ENCODE results near the gene GNAT3. TPM values are rescaled to one million over a fixed set of nuclear protein-coding genes. Genes with fewer than 3 reads are reported as not detected.

GNAT3 gene
- total RNA-seq, 1 donor from 2014 or later = not detected

DNA sequence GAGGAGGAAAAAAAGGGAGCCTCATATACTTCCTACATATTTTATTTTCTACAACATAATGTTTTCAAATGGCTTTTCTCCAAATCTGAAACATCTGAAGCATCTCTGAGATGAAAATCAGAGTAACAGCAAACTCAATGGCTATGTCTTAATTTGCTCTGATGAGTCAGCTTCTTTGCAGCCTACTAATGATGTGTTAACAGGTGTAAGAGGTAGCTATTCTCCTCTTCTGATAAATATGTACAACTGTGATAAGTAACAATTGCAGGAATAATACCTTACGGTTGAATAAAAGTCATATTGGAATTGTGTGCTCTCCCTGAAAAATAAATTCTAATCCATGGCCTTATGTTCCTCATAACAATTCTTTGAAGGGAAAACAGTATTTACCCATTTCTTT is 45.2 kb downstream of the GNAT3 start:
- Mint-ChIP-seq H3K4me3 (no peak overlapping the region), H3K36me3 (no peaks in the 10 kb centered on the region)

DNA sequence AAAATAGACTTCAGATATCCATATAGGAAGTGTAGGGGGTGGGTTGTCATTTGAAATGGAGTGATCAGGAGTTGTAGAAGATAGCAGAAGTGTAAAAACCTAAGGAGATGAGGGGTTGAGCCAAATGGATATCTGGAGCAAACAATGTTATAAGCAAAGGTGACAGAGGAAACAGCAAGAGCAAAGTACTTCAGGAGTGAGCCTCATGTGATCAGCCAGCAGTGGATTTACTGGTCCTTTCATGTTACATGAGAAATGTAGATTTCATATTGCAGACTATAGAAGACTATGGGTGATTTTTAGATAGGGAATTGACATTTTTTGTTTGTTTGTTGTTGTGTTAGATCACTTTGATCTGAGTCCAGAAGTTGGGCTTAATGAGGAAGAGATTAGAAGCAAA is 47.7 kb downstream of the GNAT3 start:
- DNase-seq (ENCODE audit: low spot score in 2 of 2, unreplicated experiment in 2 of 2) = no peak
- TF ChIP-seq, protein P1, sequence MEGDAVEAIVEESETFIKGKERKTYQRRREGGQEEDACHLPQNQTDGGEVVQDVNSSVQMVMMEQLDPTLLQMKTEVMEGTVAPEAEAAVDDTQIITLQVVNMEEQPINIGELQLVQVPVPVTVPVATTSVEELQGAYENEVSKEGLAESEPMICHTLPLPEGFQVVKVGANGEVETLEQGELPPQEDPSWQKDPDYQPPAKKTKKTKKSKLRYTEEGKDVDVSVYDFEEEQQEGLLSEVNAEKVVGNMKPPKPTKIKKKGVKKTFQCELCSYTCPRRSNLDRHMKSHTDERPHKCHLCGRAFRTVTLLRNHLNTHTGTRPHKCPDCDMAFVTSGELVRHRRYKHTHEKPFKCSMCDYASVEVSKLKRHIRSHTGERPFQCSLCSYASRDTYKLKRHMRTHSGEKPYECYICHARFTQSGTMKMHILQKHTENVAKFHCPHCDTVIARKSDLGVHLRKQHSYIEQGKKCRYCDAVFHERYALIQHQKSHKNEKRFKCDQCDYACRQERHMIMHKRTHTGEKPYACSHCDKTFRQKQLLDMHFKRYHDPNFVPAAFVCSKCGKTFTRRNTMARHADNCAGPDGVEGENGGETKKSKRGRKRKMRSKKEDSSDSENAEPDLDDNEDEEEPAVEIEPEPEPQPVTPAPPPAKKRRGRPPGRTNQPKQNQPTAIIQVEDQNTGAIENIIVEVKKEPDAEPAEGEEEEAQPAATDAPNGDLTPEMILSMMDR (IDR thresholded peaks at IDR 0.05; ENCODE audit: unreplicated experiment) = no peak
- Mint-ChIP-seq H3K36me3 (no peaks in the 10 kb centered on the region), H3K27ac (no peak overlapping the region), H3K4me1 (peaks cover 11% of the 10 kb centered on the region), H3K9me3 (no peaks in the 10 kb centered on the region), H3K27me3 (ENCODE audit: low read depth) (no peaks in the 10 kb centered on the region), H3K4me3 (no peak overlapping the region)

More for the DNA sequence above, 45.2 kb downstream of the GNAT3 start:
- Mint-ChIP-seq H3K4me1 (peaks cover 13% of the 10 kb centered on the region), H3K27me3 (ENCODE audit: low read depth) (no peaks in the 10 kb centered on the region), H3K27ac (peak overlapping the region; percentile 39), H3K9me3 (no peaks in the 10 kb centered on the region)
- no peak for DNase-seq (ENCODE audit: low spot score in 2 of 2, unreplicated experiment in 2 of 2)
- TF ChIP-seq, protein P1 (IDR thresholded peaks at IDR 0.05; ENCODE audit: unreplicated experiment) = no peak

DNA sequence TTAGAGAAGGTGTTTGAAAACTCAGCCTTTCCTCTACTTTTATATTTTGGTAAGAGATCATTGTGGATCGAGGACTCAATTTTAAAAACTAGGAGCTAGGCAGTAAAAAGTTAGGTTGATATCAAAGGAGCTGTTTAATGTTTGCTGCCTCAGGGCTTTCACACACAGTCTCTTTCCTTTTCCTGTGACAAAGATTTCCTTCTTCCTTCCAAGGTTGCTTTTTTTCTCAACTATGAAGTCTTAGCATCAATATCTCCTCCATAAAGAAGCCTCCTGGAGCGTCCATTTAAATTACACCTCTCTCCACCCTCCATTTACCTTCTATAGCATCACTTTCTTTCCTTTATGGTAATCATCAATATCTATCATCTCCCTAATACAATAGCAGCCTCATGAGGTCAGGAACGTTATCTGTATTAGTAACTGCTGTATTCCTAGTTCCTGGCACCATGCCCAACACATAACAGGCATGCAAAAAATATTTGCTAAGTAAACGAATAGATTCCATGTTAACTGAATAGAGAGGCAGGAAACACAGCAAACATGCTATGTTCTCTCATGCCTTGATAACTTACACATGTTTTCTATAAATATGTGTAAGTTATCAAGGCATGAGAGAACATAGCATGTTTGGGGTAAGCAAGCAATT is 48.5 kb downstream of the GNAT3 start:
- TF ChIP-seq, protein P1 (IDR thresholded peaks at IDR 0.05; ENCODE audit: unreplicated experiment) = no peak
- DNase-seq (ENCODE audit: low spot score in 2 of 2, unreplicated experiment in 2 of 2) = no peak
- H3K9me3 Mint-ChIP-seq = no peaks in the 10 kb centered on the region
- H3K27ac Mint-ChIP-seq = no peak overlapping the region
- no peak overlapping the region for H3K4me3 Mint-ChIP-seq
- no peaks in the 10 kb centered on the region for H3K27me3 Mint-ChIP-seq (ENCODE audit: low read depth)
- peaks cover 9% of the 10 kb centered on the region for H3K4me1 Mint-ChIP-seq
- H3K36me3 Mint-ChIP-seq = no peaks in the 10 kb centered on the region

DNA sequence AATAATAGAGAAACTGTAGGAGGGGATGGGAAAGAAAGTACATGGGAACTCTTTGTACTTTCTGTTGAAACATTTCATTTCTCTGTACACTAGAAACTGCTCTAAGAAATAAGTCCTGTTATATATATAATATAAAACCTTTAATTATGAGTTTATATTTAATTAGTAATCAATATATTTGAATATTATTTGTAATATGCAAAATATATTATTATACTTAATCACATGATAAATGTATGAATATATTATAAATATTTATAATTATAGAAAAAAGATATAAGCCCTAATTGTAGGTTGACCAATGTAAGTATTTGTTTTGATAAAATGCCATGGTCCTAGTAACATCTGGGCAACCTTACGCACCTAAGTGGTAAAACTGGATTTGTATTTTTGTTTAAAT is 51.0 kb downstream of the GNAT3 start:
- DNase-seq (ENCODE audit: low spot score in 2 of 2, unreplicated experiment in 2 of 2) = no peak
- no peaks in the 10 kb centered on the region for H3K4me1 Mint-ChIP-seq
- H3K27ac Mint-ChIP-seq = no peak overlapping the region
- no peaks in the 10 kb centered on the region for H3K27me3 Mint-ChIP-seq (ENCODE audit: low read depth)
- no peaks in the 10 kb centered on the region for H3K9me3 Mint-ChIP-seq
- no peaks in the 10 kb centered on the region for H3K36me3 Mint-ChIP-seq
- no peak overlapping the region for H3K4me3 Mint-ChIP-seq
- TF ChIP-seq, protein P1 (IDR thresholded peaks at IDR 0.05; ENCODE audit: unreplicated experiment) = no peak

DNA sequence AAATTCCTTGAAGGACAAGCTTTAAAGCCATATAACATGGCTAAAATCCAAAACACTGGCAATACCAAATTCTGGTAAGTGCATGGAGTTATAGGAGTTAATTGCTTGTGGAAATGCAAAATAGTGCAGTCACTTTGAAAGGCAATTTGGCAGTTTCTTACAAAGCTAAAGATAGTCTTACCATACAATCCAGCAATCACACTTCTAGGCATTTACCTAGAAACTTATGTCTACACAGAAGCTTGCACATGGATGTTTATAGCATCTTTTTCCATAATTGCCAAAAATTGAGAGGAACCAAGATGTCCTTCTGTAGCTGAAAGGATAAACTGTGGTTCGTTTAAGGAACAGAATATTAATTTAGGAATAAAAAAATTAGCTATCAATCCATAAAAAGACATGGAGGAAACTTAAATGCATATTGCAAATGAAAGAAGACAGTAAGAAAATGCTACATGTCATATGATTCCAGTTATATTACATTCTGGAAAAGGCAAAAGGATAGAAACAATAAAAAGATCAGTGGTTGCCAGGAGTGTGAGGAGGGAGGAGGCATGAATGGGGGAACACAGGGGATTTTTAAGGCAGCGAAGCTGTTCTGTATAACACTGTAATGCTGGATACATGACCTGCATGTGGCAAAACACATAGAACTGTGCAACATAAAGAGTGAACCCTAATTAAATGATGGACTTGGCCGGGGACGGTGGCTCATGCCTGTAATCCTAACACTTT is 51.9 kb downstream of the GNAT3 start:
- Mint-ChIP-seq H3K27ac (no peak overlapping the region), H3K4me3 (no peak overlapping the region), H3K9me3 (no peaks in the 10 kb centered on the region), H3K4me1 (no peaks in the 10 kb centered on the region), H3K27me3 (ENCODE audit: low read depth) (no peaks in the 10 kb centered on the region), H3K36me3 (no peaks in the 10 kb centered on the region)
- no peak for DNase-seq (ENCODE audit: low spot score in 2 of 2, unreplicated experiment in 2 of 2)
- TF ChIP-seq, protein P1 (IDR thresholded peaks at IDR 0.05; ENCODE audit: unreplicated experiment) = no peak
